SK-N-SH treated with all-trans-retinoic acid at 6 μM for 48 hours (cell line): ENCODE data around the gene ACTL7B.

Experiments used
- ATAC-seq: fragments of 200-7000 bp; cut with Tn5 transposase; 3 replicates; pipeline ENCODE4 v1.9.1; 2020; ENCODE audit warnings: mild to moderate bottlenecking, moderate library complexity
- ARNTL ChIP-seq: fragments of 450-650 bp; formaldehyde crosslinking; IDR thresholded peaks from 2 replicates; pipeline ENCODE4 v1.5.0; 2020; ENCODE audit warnings: low read depth, mild to moderate bottlenecking, moderate library complexity, borderline replicate concordance
- BACH2 ChIP-seq: fragments of 250-450 bp; sonication (Bioruptor Pico); IDR thresholded peaks from 2 replicates; pipeline ENCODE4 v1.9.0; 2021; ENCODE audit warnings: mild to moderate bottlenecking, borderline replicate concordance
- CREB5 ChIP-seq: fragments of 250-450 bp; sonication (Bioruptor Pico); IDR thresholded peaks from 2 replicates; pipeline ENCODE4 v1.5.1; 2020; ENCODE audit warnings: low read depth, mild to moderate bottlenecking, moderate library complexity
- ESRRG ChIP-seq: fragments of 250-450 bp; sonication (Bioruptor Pico); IDR thresholded peaks from 2 replicates; pipeline ENCODE4 v1.6.1; 2021; ENCODE audit warnings: mild to moderate bottlenecking
- ISL1 ChIP-seq: fragments of 250-450 bp; sonication (Bioruptor Pico); IDR thresholded peaks from 2 replicates; pipeline ENCODE4 v2.1.2; 2022; ENCODE audit warnings: mild to moderate bottlenecking, moderate library complexity
- OSR1 ChIP-seq: fragments of 250-450 bp; sonication (Bioruptor Pico); IDR thresholded peaks from 2 replicates; pipeline ENCODE4 v1.8.0; 2022; ENCODE audit warnings: moderate library complexity, mild to moderate bottlenecking, inconsistent platforms
- PPARA ChIP-seq: fragments of 250-450 bp; sonication (Bioruptor Pico); IDR thresholded peaks from 2 replicates; pipeline ENCODE4 v1.5.0; 2020; ENCODE audit warnings: mild to moderate bottlenecking, borderline replicate concordance
- RARB ChIP-seq: fragments of 250-450 bp; sonication (Bioruptor Pico); IDR thresholded peaks from 2 replicates; pipeline ENCODE4 v1.8.0; 2021; ENCODE audit warnings: mild to moderate bottlenecking, moderate library complexity
- SNAI2 ChIP-seq: fragments of 250-450 bp; sonication (Bioruptor Pico); IDR thresholded peaks from 2 replicates; pipeline ENCODE4 v1.5.0; 2020; ENCODE audit warnings: mild to moderate bottlenecking, moderate library complexity
- TOX ChIP-seq: fragments of 250-450 bp; sonication (Bioruptor Pico); IDR thresholded peaks from 2 replicates; pipeline ENCODE4 v1.8.0; 2021; ENCODE audit warnings: mild to moderate bottlenecking, moderate library complexity, borderline replicate concordance
- TSHZ2 ChIP-seq: fragments of 250-450 bp; sonication (Bioruptor Pico); IDR thresholded peaks from 2 replicates; pipeline ENCODE4 v1.5.0; 2020; ENCODE audit warnings: mild to moderate bottlenecking, moderate library complexity
- ZC3H10 ChIP-seq: fragments of 250-450 bp; sonication (Bioruptor Pico); IDR thresholded peaks from 2 replicates; pipeline ENCODE4 v1.5.1; 2021; ENCODE audit warnings: mild to moderate bottlenecking, moderate library complexity
- ZFP3 ChIP-seq: fragments of 250-450 bp; sonication (Bioruptor Pico); IDR thresholded peaks from 2 replicates; pipeline ENCODE4 v1.5.0; 2020; ENCODE audit warnings: mild to moderate bottlenecking, moderate library complexity
- ZFP30 ChIP-seq: fragments of 450-650 bp; formaldehyde crosslinking; IDR thresholded peaks from 2 replicates; pipeline ENCODE4 v1.5.0; 2022; ENCODE audit warnings: mild to moderate bottlenecking, moderate library complexity
- ZNF565 ChIP-seq: fragments of 450-650 bp; formaldehyde crosslinking; conservative IDR thresholded peaks from 2 replicates; pipeline ENCODE4 v1.5.0; 2020; ENCODE audit warnings: low read depth, mild to moderate bottlenecking, moderate library complexity
- ZNF70 ChIP-seq: fragments of 450-650 bp; formaldehyde crosslinking; IDR thresholded peaks from 2 replicates; pipeline ENCODE4 v1.5.0; 2020; ENCODE audit warnings: mild to moderate bottlenecking, moderate library complexity
- ZNF8 ChIP-seq: fragments of 450-650 bp; formaldehyde crosslinking; IDR thresholded peaks from 2 replicates; pipeline ENCODE4 v1.5.0; 2020; ENCODE audit warnings: mild to moderate bottlenecking, moderate library complexity
- TF ChIP-seq, protein P1 (sequence below): fragments of 250-450 bp; sonication (Bioruptor Pico); IDR thresholded peaks from 2 replicates; pipeline ENCODE4 v1.8.0; 2021; ENCODE audit warnings: low read depth, mild to moderate bottlenecking, moderate library complexity, borderline replicate concordance
- TF ChIP-seq, protein P2 (sequence below): fragments of 250-450 bp; sonication (Bioruptor Pico); IDR thresholded peaks from 2 replicates; pipeline ENCODE4 v1.5.1; 2021; ENCODE audit warnings: mild to moderate bottlenecking, moderate library complexity
- TF ChIP-seq, protein P3 (sequence below): fragments of 250-450 bp; sonication (Bioruptor Pico); IDR thresholded peaks from 2 replicates; pipeline ENCODE4 v1.8.0; 2020; ENCODE audit warnings: mild to moderate bottlenecking, moderate library complexity, borderline replicate concordance

Gene ACTL7B

DNA sequence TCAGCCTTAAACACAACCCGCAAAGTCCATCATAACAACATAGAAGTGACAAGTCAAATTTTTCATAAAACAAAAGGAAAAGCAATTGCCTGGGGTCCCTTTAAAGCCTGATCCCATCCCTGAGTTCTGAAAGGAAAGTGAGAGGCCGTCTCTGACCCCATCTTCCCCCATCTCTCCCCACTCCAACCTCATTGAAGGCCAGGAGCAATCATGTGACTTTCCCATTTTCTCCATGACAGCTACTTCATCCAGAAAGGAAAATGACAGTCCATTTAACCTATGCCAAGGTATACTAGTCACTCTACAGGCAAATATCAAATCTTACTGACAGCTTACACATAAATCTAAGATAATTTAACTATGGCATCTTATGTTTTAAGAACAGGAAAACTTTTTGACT, 21.7 kb upstream of the ACTL7B start:
- TF ChIP-seq ZC3H10 (CRISPR knock-in tag) (no peak), CREB5 (CRISPR knock-in tag) (no peak), BACH2 (CRISPR knock-in tag) (no peak), ZNF565 (no peak)
- ATAC-seq: no peak

DNA sequence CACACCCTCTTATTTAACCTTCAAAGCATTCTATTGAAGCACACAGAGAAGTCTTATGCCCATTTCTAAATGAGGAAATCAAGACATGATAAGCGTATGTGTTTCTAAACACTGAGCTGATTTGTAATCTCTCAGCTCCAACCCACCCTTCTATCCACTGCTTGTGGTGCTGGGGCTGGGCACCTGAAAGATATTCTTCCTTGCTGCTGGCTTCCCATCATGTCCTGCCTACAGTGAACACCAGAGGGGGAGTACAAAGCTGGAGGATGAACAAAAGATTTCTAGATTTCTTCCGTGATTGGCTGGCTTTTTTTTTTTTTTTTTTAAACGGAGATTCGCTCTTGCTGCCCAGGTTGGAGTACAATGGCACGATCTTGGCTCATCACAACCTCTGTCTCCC, 20.6 kb upstream of the ACTL7B start:
- TF ChIP-seq TSHZ2: no peak
- TF ChIP-seq RARB (CRISPR knock-in tag): no peak
- no peak for TF ChIP-seq ESRRG
- TF ChIP-seq, protein P1, sequence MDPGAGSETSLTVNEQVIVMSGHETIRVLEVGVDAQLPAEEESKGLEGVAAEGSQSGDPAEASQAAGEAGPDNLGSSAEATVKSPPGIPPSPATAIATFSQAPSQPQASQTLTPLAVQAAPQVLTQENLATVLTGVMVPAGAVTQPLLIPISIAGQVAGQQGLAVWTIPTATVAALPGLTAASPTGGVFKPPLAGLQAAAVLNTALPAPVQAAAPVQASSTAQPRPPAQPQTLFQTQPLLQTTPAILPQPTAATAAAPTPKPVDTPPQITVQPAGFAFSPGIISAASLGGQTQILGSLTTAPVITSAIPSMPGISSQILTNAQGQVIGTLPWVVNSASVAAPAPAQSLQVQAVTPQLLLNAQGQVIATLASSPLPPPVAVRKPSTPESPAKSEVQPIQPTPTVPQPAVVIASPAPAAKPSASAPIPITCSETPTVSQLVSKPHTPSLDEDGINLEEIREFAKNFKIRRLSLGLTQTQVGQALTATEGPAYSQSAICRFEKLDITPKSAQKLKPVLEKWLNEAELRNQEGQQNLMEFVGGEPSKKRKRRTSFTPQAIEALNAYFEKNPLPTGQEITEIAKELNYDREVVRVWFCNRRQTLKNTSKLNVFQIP (CRISPR knock-in tag): no peak
- TF ChIP-seq ISL1 (CRISPR knock-in tag): no peak
- no peak for TF ChIP-seq ZFP3 (CRISPR knock-in tag)
- TF ChIP-seq ARNTL (CRISPR knock-in tag): no peak
- TF ChIP-seq OSR1 (CRISPR knock-in tag): no peak
- no peak for TF ChIP-seq SNAI2 (CRISPR knock-in tag)
- no peak for TF ChIP-seq PPARA (CRISPR knock-in tag)
- no peak for TF ChIP-seq BACH2 (CRISPR knock-in tag)
- TF ChIP-seq, protein P2, sequence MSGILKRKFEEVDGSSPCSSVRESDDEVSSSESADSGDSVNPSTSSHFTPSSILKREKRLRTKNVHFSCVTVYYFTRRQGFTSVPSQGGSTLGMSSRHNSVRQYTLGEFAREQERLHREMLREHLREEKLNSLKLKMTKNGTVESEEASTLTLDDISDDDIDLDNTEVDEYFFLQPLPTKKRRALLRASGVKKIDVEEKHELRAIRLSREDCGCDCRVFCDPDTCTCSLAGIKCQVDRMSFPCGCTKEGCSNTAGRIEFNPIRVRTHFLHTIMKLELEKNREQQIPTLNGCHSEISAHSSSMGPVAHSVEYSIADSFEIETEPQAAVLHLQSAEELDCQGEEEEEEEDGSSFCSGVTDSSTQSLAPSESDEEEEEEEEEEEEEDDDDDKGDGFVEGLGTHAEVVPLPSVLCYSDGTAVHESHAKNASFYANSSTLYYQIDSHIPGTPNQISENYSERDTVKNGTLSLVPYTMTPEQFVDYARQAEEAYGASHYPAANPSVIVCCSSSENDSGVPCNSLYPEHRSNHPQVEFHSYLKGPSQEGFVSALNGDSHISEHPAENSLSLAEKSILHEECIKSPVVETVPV (CRISPR knock-in tag): no peak
- TF ChIP-seq CREB5 (CRISPR knock-in tag): no peak
- TF ChIP-seq TOX (CRISPR knock-in tag): no peak
- no peak for TF ChIP-seq ZNF8 (CRISPR knock-in tag)
- no peak for TF ChIP-seq ZNF565
- no peak for TF ChIP-seq ZC3H10 (CRISPR knock-in tag)
- TF ChIP-seq, protein P3, sequence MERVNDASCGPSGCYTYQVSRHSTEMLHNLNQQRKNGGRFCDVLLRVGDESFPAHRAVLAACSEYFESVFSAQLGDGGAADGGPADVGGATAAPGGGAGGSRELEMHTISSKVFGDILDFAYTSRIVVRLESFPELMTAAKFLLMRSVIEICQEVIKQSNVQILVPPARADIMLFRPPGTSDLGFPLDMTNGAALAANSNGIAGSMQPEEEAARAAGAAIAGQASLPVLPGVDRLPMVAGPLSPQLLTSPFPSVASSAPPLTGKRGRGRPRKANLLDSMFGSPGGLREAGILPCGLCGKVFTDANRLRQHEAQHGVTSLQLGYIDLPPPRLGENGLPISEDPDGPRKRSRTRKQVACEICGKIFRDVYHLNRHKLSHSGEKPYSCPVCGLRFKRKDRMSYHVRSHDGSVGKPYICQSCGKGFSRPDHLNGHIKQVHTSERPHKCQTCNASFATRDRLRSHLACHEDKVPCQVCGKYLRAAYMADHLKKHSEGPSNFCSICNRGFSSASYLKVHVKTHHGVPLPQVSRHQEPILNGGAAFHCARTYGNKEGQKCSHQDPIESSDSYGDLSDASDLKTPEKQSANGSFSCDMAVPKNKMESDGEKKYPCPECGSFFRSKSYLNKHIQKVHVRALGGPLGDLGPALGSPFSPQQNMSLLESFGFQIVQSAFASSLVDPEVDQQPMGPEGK (CRISPR knock-in tag): no peak
- TF ChIP-seq ZNF70 (CRISPR knock-in tag): no peak
- no peak for ATAC-seq

DNA sequence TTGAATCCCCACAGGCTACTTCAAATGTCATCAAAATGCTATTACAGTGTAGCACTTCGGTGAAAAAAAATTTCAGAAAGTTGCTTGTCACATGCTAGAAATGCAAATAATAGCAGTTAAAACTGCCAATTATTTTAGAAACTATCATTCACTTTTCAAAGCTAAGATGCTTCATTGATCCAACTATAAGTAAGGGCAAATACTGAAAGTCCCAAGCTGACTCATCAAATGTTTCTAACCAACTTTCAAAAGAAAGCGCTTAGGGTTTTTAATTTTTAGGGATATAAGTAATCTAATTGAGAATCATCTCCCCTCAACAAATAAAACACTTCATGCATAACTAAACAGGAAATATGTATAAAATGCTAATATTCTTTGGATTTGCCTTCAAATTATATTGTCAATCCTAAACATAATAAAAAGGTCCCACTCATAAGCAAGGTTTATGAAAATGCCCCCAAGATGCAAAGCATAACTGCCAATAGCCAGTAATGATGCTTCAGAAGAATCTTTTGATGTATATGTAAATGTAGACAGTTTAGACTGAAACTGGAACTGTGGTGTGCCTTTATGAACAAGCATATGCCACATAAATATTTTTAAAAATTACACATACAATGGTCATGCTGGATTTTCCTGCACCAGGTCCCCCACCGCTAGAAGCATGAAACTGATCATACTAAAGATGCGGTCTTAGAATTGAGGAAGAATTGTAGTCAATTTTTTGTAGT, 18.4 kb upstream of the ACTL7B start:
- no peak for ATAC-seq
- TF ChIP-seq TSHZ2 (no peak), ZFP30 (CRISPR knock-in tag) (no peak), ZNF565 (no peak), ZFP3 (CRISPR knock-in tag) (no peak)
- TF ChIP-seq, protein P3 (CRISPR knock-in tag): no peak
